K562 (cell line): ENCODE results near the gene MAP3K19. TPM values are rescaled to one million over a fixed set of nuclear protein-coding genes. Genes with fewer than 3 reads are reported as not detected.

ENCODE experiments used
- ATAC-seq: fragments of 200-7000 bp; cut with Tn5 transposase; 3 replicates; pipeline ENCODE4 v1.9.1; 2020; ENCODE audit warnings: moderate library complexity
- BruUV-seq: library from RNA; stranded (reverse); fragments of 400-500 nt; replicated peaks from 2 replicates; lab custom pipeline; 2021; lab: Mats Ljungman, UMichigan
- CTCF ChIA-PET: fragments of 300-600 bp; formaldehyde crosslinking; extraction: SDS; loops from one replicate; lab custom pipeline; 2021; ENCODE audit warnings: low intra/inter-chr PET ratio; lab: Yijun Ruan, JAX
- POLR2A ChIA-PET: fragments of 300-600, 350-650 bp; sonication (Branson Sonifier 250); formaldehyde crosslinking; extraction: SDS; loops from one replicate; lab custom pipeline; 2021; ENCODE audit warnings: antibody characterized with exemption, inconsistent platforms; lab: Yijun Ruan, JAX
- DNase-seq, 4 experiments: peaks; one replicate each; pipeline versions ENCODE4 v3.0.0 to v3.0.0-alpha.2; 2011 to 2018; ENCODE audit warnings: low spot score in 3 of 4, mixed read lengths in 3 of 4; ENCODE audit errors: extremely low read depth in 1 of 4
- FAIRE-seq: peaks from 2 replicates; lab custom pipeline; 2011; peaks lifted over from hg19 to GRCh38; lab: Jason Lieb, UNC
- H2AFZ ChIP-seq: 2 replicates; pipeline ENCODE4 v1.6.0; 2011; ENCODE audit warnings: low read depth, low read length, control low read depth, inconsistent platforms
- H3K27ac ChIP-seq: fragments of 200-600 bp; 3 replicates; pipeline ENCODE4 v1.8.0; 2011; ENCODE audit warnings: low read depth, mild to moderate bottlenecking, control low read depth, inconsistent platforms, low read length, moderate library complexity, mixed read lengths; ENCODE audit errors: extremely low read depth
- H3K27me3 ChIP-seq, 2 experiments: fragments of 300-600 bp in 1 of 2; 2 replicates in 1 of 2; 3 replicates in 1 of 2; pipeline versions ENCODE4 v1.6.0 to v1.8.0; 2011; ENCODE audit warnings: inconsistent platforms in 2 of 2, low read length in 2 of 2, mild to moderate bottlenecking in 1 of 2, mixed read lengths in 1 of 2, moderate library complexity in 1 of 2; ENCODE audit not compliant: control insufficient read depth in 2 of 2, insufficient read depth in 2 of 2
- H3K36me3 ChIP-seq: fragments of 300-600 bp; 3 replicates; pipeline ENCODE4 v1.8.0; 2011; ENCODE audit warnings: mild to moderate bottlenecking, low read length, inconsistent platforms; ENCODE audit not compliant: control insufficient read depth, insufficient read depth
- H3K4me1 ChIP-seq, 2 experiments: fragments of 200-600 bp in 1 of 2; replicated peaks in 1 of 2; 2 replicates in 1 of 2; 3 replicates in 1 of 2; pipeline versions ENCODE4 v1.5.1 to v1.8.0; 2011; ENCODE audit warnings: inconsistent platforms in 2 of 2, low read length in 2 of 2, mild to moderate bottlenecking in 1 of 2, mixed read lengths in 1 of 2, moderate library complexity in 1 of 2; ENCODE audit not compliant: control insufficient read depth in 2 of 2, insufficient read depth in 2 of 2
- H3K4me2 ChIP-seq: 2 replicates; pipeline ENCODE4 v1.6.1; 2011; ENCODE audit warnings: low read length, control low read depth, inconsistent platforms, mixed read lengths; ENCODE audit not compliant: insufficient read depth
- H3K4me3 ChIP-seq: fragments of 200-600 bp; sonication (generic), shearing (Covaris generic); 2 replicates; pipeline ENCODE4 v1.5.1; 2016; ENCODE audit warnings: control low read depth, inconsistent platforms
- H3K79me2 ChIP-seq: fragments of 200-600 bp; 3 replicates; pipeline ENCODE4 v1.8.0; 2011; ENCODE audit warnings: low read length, inconsistent platforms; ENCODE audit not compliant: control insufficient read depth, insufficient read depth
- H3K9ac ChIP-seq, 2 experiments: 2 replicates each; pipeline versions ENCODE4 v1.6.0 to v1.6.1; 2011; ENCODE audit warnings: low read depth in 2 of 2, low read length in 2 of 2, control low read depth in 1 of 2, inconsistent platforms in 1 of 2, mild to moderate bottlenecking in 1 of 2, mixed read lengths in 1 of 2; ENCODE audit not compliant: insufficient read depth in 1 of 2
- H3K9me1 ChIP-seq: one replicate; pipeline ENCODE4 v1.6.0; 2011; ENCODE audit warnings: inconsistent platforms, mild to moderate bottlenecking, low read length, moderate library complexity; ENCODE audit not compliant: control insufficient read depth, insufficient read depth
- H3K9me3 ChIP-seq: replicated peaks from 2 replicates; pipeline ENCODE4 v1.5.1; 2011; ENCODE audit warnings: low read depth, low read length, inconsistent platforms; ENCODE audit not compliant: control insufficient read depth, insufficient read depth
- H4K20me1 ChIP-seq: replicated peaks from 2 replicates; pipeline ENCODE4 v1.6.1; 2011; ENCODE audit warnings: low read length, inconsistent platforms, mixed read lengths; ENCODE audit not compliant: control insufficient read depth, insufficient read depth
- JUN ChIP-seq, 2 experiments: sonication (generic) in 1 of 2; formaldehyde crosslinking in 1 of 2; IDR thresholded peaks; 2 replicates each; pipeline versions ENCODE4 v1.6.1 to v1.8.0; 2012 to 2022; ENCODE audit warnings: borderline replicate concordance in 2 of 2, mild to moderate bottlenecking in 2 of 2, improper control_type of control experiment in 1 of 2, low read depth in 1 of 2, low read length in 1 of 2, missing genetic modification reagents in 1 of 2
- MCM2 ChIP-seq: fragments of 450-650 bp; IDR thresholded peaks from 2 replicates; pipeline ENCODE4 v1.6.1; 2017; ENCODE audit warnings: low read depth, mild to moderate bottlenecking
- NFXL1 ChIP-seq: fragments of 450-650 bp; formaldehyde crosslinking; IDR thresholded peaks from 2 replicates; pipeline ENCODE4 v1.4.0; 2021; ENCODE audit warnings: mild to moderate bottlenecking
- RBM39 ChIP-seq: fragments of 200-400 bp; formaldehyde crosslinking; optimal IDR thresholded peaks from 2 replicates; pipeline ENCODE3; 2018; ENCODE audit warnings: low read depth, low read length
- STAT5A ChIP-seq: IDR thresholded peaks from 2 replicates; pipeline ENCODE4 v1.6.1; 2012; ENCODE audit warnings: low read length, inconsistent platforms, borderline replicate concordance
- TCF3 ChIP-seq: sonication (generic); formaldehyde crosslinking; IDR thresholded peaks from 2 replicates; pipeline ENCODE4 v1.4.0; 2020; ENCODE audit warnings: mild to moderate bottlenecking, missing genetic modification reagents
- ZNF41 ChIP-seq: fragments of 250-450 bp; sonication (Bioruptor Pico); conservative IDR thresholded peaks from 2 replicates; pipeline ENCODE4 v1.4.0; 2020; ENCODE audit warnings: mild to moderate bottlenecking
- ZNF507 ChIP-seq: conservative IDR thresholded peaks from 2 replicates; pipeline ENCODE4 v1.6.1; 2017; ENCODE audit warnings: missing genetic modification characterization, missing compliant biosample characterization
- ZNF589 ChIP-seq: fragments of 200-800 bp; sonication (Bioruptor generic); IDR thresholded peaks from 2 replicates; pipeline ENCODE4 v1.6.1; 2016; ENCODE audit warnings: low read depth, missing genetic modification characterization, missing compliant biosample characterization
- WGBS: fragments of 100-300 bp; shearing (Covaris generic); methylation state at CpG from one replicate; pipeline ENCODE4 v1.1.6; 2016; ENCODE audit warnings: low coverage, mixed read lengths; ENCODE audit not compliant: insufficient coverage; ENCODE audit errors: missing lambda C conversion rate; 5-methylcytosine and 5-hydroxymethylcytosine counted together
- in situ Hi-C: fragments of 300-500 bp; cut with MboI; formaldehyde crosslinking; loops from 4 replicates; pipeline ENCODE4 v1.15.0; 2018; ENCODE audit warnings: inconsistent platforms, mixed read lengths
- intact Hi-C: fragments of 100-400 bp; cut with micrococcal nuclease; formaldehyde crosslinking; loops from 2 replicates; pipeline ENCODE4 v1.14.2; 2022
- polyA plus RNA-seq, 8 experiments: library from polyadenylated mRNA; depleted of rRNA in 4 of 8; stranded (reverse) in 5 of 8; unstranded in 3 of 8; fragments of >200 nt; fragmentation: Nextera tagmentation in 2 of 8; fragmentation: Illumina TruSeq in 1 of 8; extraction: Ambion mirVana in 2 of 8; extraction: Trizol in 1 of 8; gene quantifications; 2 replicates each; pipeline versions ENCODE4 v1.2.1 to v1.2.3, GENCODE V29; 2011 to 2014; ENCODE audit warnings: inconsistent platforms in 1 of 8, missing spikeins in 1 of 8
- total RNA-seq, 7 experiments: library from RNA; depleted of rRNA in 6 of 7; stranded (reverse); fragments of >200 nt in 6 of 7; fragmentation: Illumina TruSeq in 2 of 7; extraction: Trizol in 2 of 7; gene quantifications; 2 replicates each; pipeline versions ENCODE4 v1.2.1 to v1.2.3, GENCODE V29; 2011 to 2021; ENCODE audit warnings: low replicate concordance in 1 of 7
- TF ChIP-seq, protein P1 (sequence below), 2 experiments: fragments of 450-650 bp in 1 of 2; sonication (generic) in 1 of 2; formaldehyde crosslinking in 1 of 2; IDR thresholded peaks in 1 of 2; conservative IDR thresholded peaks in 1 of 2; 2 replicates each; pipeline versions ENCODE4 v1.6.1 to v1.8.1; 2016 to 2023; ENCODE audit warnings: mild to moderate bottlenecking in 2 of 2, moderate library complexity in 2 of 2, inconsistent platforms in 1 of 2, missing genetic modification reagents in 1 of 2

MAP3K19 gene
- total and polyA plus RNA-seq, 9 of the 15 experiments (the other 6 are each of a cell fraction or from before 2014, with no cell fraction given) = 0.29 TPM; not detected in 8

GRCh38 chr2:135064149-135064548 lies 16.9 kb upstream of the MAP3K19 start:
- no peak for DNase-seq
- FAIRE-seq = no peak
- WGBS = 97% methylated on average over 2 of the region's 2 CpGs
- intact Hi-C loops = no loop called here
- no peaks in the 10 kb centered on the region for H3K9me1 ChIP-seq
- H3K9me3 ChIP-seq = no peaks in the 10 kb centered on the region
- TF ChIP-seq MCM2 = no peak
- no peak for TF ChIP-seq TCF3
- TF ChIP-seq, protein P1, sequence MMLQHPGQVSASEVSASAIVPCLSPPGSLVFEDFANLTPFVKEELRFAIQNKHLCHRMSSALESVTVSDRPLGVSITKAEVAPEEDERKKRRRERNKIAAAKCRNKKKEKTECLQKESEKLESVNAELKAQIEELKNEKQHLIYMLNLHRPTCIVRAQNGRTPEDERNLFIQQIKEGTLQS (IDR thresholded peaks at IDR 0.05) = no peak
- TF ChIP-seq, protein P1 (CRISPR knock-in tag; conservative IDR thresholded peaks at IDR 0.05) = no peak
- TF ChIP-seq ZNF507 (tag) = no peak
- no peak for TF ChIP-seq ZNF41 (CRISPR knock-in tag)
- no peak for TF ChIP-seq STAT5A
- no peak for TF ChIP-seq RBM39
- TF ChIP-seq ZNF589 (CRISPR knock-in tag) = no peak
- no peak for TF ChIP-seq NFXL1 (CRISPR knock-in tag)
- TF ChIP-seq JUN (IDR thresholded peaks at IDR 0.05; ENCODE audit: borderline replicate concordance, low read depth, low read length) = no peak
- TF ChIP-seq JUN (CRISPR knock-in tag; IDR thresholded peaks at IDR 0.05; ENCODE audit: borderline replicate concordance) = no peak
- no peak overlapping the region for H3K4me3 ChIP-seq
- no peak overlapping the region for H2AFZ ChIP-seq
- no peaks in the 10 kb centered on the region for H4K20me1 ChIP-seq
- H3K79me2 ChIP-seq = peaks cover 69% of the 10 kb centered on the region
- no peak for ATAC-seq
- BruUV-seq = no TSS peak
- in situ Hi-C loops = no loop called here
- H3K4me1 ChIP-seq = no peaks in the 10 kb centered on the region
- ChIA-PET CTCF (no interaction called here), POLR2A (interaction anchor here (0.6 to 1.7 kb wide), 2 partner anchors 9 to 17 kb away, joined by 5 to 6 read pairs; no protein-coding TSS in a partner anchor)
- no peaks in the 10 kb centered on the region for H3K27me3 ChIP-seq
- H3K36me3 ChIP-seq = peaks cover 36% of the 10 kb centered on the region
- no peak overlapping the region for H3K4me2 ChIP-seq
- H3K27ac ChIP-seq = no peak overlapping the region
- H3K9ac ChIP-seq = no peak overlapping the region
